Nephron (organoid): ENCODE measurements around the gene OR1M1.

Experiments
- H3K27ac Mint-ChIP-seq, 3 experiments: 2 replicates each; pipeline ENCODE4 v1.8.0; 2020; ENCODE audit warnings: mixed read lengths in 3 of 3, mild to moderate bottlenecking in 2 of 3, moderate library complexity in 1 of 3
- H3K27me3 Mint-ChIP-seq: 2 replicates; pipeline ENCODE4 v1.8.0; 2021; ENCODE audit warnings: low read depth, mild to moderate bottlenecking, moderate library complexity, mixed read lengths
- H3K36me3 Mint-ChIP-seq: 2 replicates; pipeline ENCODE4 v1.8.0; 2020; ENCODE audit warnings: low read depth, mixed read lengths
- H3K4me1 Mint-ChIP-seq: 2 replicates; pipeline ENCODE4 v1.8.0; 2020; ENCODE audit warnings: mixed read lengths
- H3K4me3 Mint-ChIP-seq, 3 experiments: 2 replicates each; pipeline ENCODE4 v1.8.0; 2020; ENCODE audit warnings: mild to moderate bottlenecking in 3 of 3, mixed read lengths in 3 of 3, moderate library complexity in 2 of 3
- H3K9me3 Mint-ChIP-seq: 2 replicates; pipeline ENCODE4 v1.8.0; 2020; ENCODE audit warnings: mixed read lengths
- CTCF ChIP-seq, 3 experiments: fragments of 200-600 bp; sonication (generic); IDR thresholded peaks; one replicate each; pipeline ENCODE4 v1.5.0; 2021; ENCODE audit warnings: antibody characterized with exemption in 3 of 3; ENCODE audit not compliant: unreplicated experiment in 3 of 3

The OR1M1 gene

GRCh38 chr19:9057505-9058258, 29.2 kb upstream of the OR1M1 start:
- no peak overlapping the region for H3K4me3 Mint-ChIP-seq
- H3K27ac Mint-ChIP-seq, result no peak overlapping the region
- peaks cover 11% of the 10 kb centered on the region for H3K27me3 Mint-ChIP-seq
- no peak for TF ChIP-seq CTCF (IDR thresholded peaks at IDR 0.05; ENCODE audit: unreplicated experiment in 3 of 3)
- H3K9me3 Mint-ChIP-seq, result peaks cover 3% of the 10 kb centered on the region
- H3K36me3 Mint-ChIP-seq, result no peaks in the 10 kb centered on the region
- peaks cover 6% of the 10 kb centered on the region for H3K4me1 Mint-ChIP-seq

- peaks cover 6% of the 10 kb centered on the region for H3K4me1 Mint-ChIP-seq
- H3K27ac Mint-ChIP-seq, result peak overlapping the region; percentile 30 to 89 (median 79)
- peaks cover 3% of the 10 kb centered on the region for H3K9me3 Mint-ChIP-seq
- H3K36me3 Mint-ChIP-seq, result no peaks in the 10 kb centered on the region
- TF ChIP-seq CTCF (IDR thresholded peaks at IDR 0.05; ENCODE audit: unreplicated experiment in 3 of 3), result no peak
- no peak overlapping the region for H3K4me3 Mint-ChIP-seq
- peaks cover 11% of the 10 kb centered on the region for H3K27me3 Mint-ChIP-seq
Observed at GRCh38 chr19:9058905-9059667, 27.8 kb upstream of the OR1M1 start.

GRCh38 chr19:9060564-9061340, 26.1 kb upstream of the OR1M1 start:
- peaks cover 8% of the 10 kb centered on the region for H3K27me3 Mint-ChIP-seq
- peaks cover 6% of the 10 kb centered on the region for H3K4me1 Mint-ChIP-seq
- H3K36me3 Mint-ChIP-seq, result no peaks in the 10 kb centered on the region
- H3K9me3 Mint-ChIP-seq, result peaks cover 3% of the 10 kb centered on the region
- H3K4me3 Mint-ChIP-seq, result no peak overlapping the region
- peak overlapping the region in 2 of 3 experiments; percentile 68 to 76 for H3K27ac Mint-ChIP-seq
- TF ChIP-seq CTCF (IDR thresholded peaks at IDR 0.05; ENCODE audit: unreplicated experiment in 3 of 3), result no peak

- Mint-ChIP-seq H3K9me3 (peaks cover 3% of the 10 kb centered on the region), H3K4me1 (peaks cover 6% of the 10 kb centered on the region), H3K4me3 (no peak overlapping the region), H3K36me3 (no peaks in the 10 kb centered on the region), H3K27me3 (peaks cover 8% of the 10 kb centered on the region), H3K27ac (no peak overlapping the region)
- TF ChIP-seq CTCF (IDR thresholded peaks at IDR 0.05; ENCODE audit: unreplicated experiment in 3 of 3), result no peak
Observed at GRCh38 chr19:9061879-9062278, 25.0 kb upstream of the OR1M1 start.

GRCh38 chr19:9065457-9066014, 21.3 kb upstream of the OR1M1 start:
- TF ChIP-seq CTCF (IDR thresholded peaks at IDR 0.05; ENCODE audit: unreplicated experiment in 3 of 3), result no peak
- no peak overlapping the region for H3K27ac Mint-ChIP-seq
- H3K4me1 Mint-ChIP-seq, result no peaks in the 10 kb centered on the region
- no peaks in the 10 kb centered on the region for H3K9me3 Mint-ChIP-seq
- H3K27me3 Mint-ChIP-seq, result peaks cover 4% of the 10 kb centered on the region
- no peaks in the 10 kb centered on the region for H3K36me3 Mint-ChIP-seq
- H3K4me3 Mint-ChIP-seq, result no peak overlapping the region
